K562 (cell line): ENCODE data around the gene SLC2A4. TPM values are rescaled to one million over a fixed set of nuclear protein-coding genes. Genes with fewer than 3 reads are reported as not detected.

ENCODE experiments used
- BCOR ChIP-seq: fragments of 450-650 bp; IDR thresholded peaks from 2 replicates; pipeline ENCODE4 v1.6.1; 2016
- BRD4 ChIP-seq: fragments of 200-600 bp; sonication (generic); IDR thresholded peaks from 2 replicates; pipeline ENCODE4 v1.6.1; 2017; ENCODE audit warnings: inconsistent platforms
- BRF1 ChIP-seq: IDR thresholded peaks from 3 replicates; pipeline ENCODE4 v1.6.1; 2011; ENCODE audit warnings: borderline replicate concordance, mild to moderate bottlenecking; ENCODE audit not compliant: insufficient read length; ENCODE audit errors: extremely low read depth
- CXXC5 ChIP-seq: fragments of 250-450 bp; sonication (Bioruptor Pico); IDR thresholded peaks from 2 replicates; pipeline ENCODE4 v1.8.0; 2022; ENCODE audit warnings: inconsistent platforms, mild to moderate bottlenecking, moderate library complexity
- DIDO1 ChIP-seq: fragments of 450-650 bp; IDR thresholded peaks from 2 replicates; pipeline ENCODE4 v1.6.1; 2016; ENCODE audit warnings: low read depth, missing biosample characterization, missing genetic modification characterization
- EHMT2 ChIP-seq: fragments of 450-650 bp; IDR thresholded peaks from 2 replicates; pipeline ENCODE4 v1.6.1; 2018; ENCODE audit warnings: antibody characterized with exemption
- KHSRP ChIP-seq: fragments of 450-650 bp; IDR thresholded peaks from 2 replicates; pipeline ENCODE4 v1.6.1; 2017
- KLF10 ChIP-seq: fragments of 250-450 bp; sonication (Bioruptor Pico); IDR thresholded peaks from 2 replicates; pipeline ENCODE4 v1.6.1; 2021; ENCODE audit warnings: matching md5 sums
- MXI1 ChIP-seq: IDR thresholded peaks from 2 replicates; pipeline ENCODE4 v1.6.1; 2011; ENCODE audit warnings: low read depth, mild to moderate bottlenecking, improper control_type of control experiment, low read length
- ZNF184 ChIP-seq: sonication (generic); formaldehyde crosslinking; IDR thresholded peaks from 2 replicates; pipeline ENCODE4 v1.5.0; 2020; ENCODE audit warnings: missing genetic modification reagents
- ZNF668 ChIP-seq: fragments of 250-450 bp; sonication (Bioruptor Pico); IDR thresholded peaks from 2 replicates; pipeline ENCODE4 v1.8.0; 2022; ENCODE audit warnings: mild to moderate bottlenecking, inconsistent platforms
- polyA plus RNA-seq, 8 experiments: library from polyadenylated mRNA; depleted of rRNA in 4 of 8; stranded (reverse) in 5 of 8; unstranded in 3 of 8; fragments of >200 nt; fragmentation: Nextera tagmentation in 2 of 8; fragmentation: Illumina TruSeq in 1 of 8; extraction: Ambion mirVana in 2 of 8; extraction: Trizol in 1 of 8; gene quantifications; 2 replicates each; pipeline versions ENCODE4 v1.2.1 to v1.2.3, GENCODE V29; 2011 to 2014; ENCODE audit warnings: inconsistent platforms in 1 of 8, missing spikeins in 1 of 8
- total RNA-seq, 7 experiments: library from RNA; depleted of rRNA in 6 of 7; stranded (reverse); fragments of >200 nt in 6 of 7; fragmentation: Illumina TruSeq in 2 of 7; extraction: Trizol in 2 of 7; gene quantifications; 2 replicates each; pipeline versions ENCODE4 v1.2.1 to v1.2.3, GENCODE V29; 2011 to 2021; ENCODE audit warnings: low replicate concordance in 1 of 7
- TF ChIP-seq, protein P1 (sequence below): sonication (generic); formaldehyde crosslinking; IDR thresholded peaks from 2 replicates; pipeline ENCODE4 v1.8.0; 2022; ENCODE audit warnings: missing genetic modification reagents, mild to moderate bottlenecking, borderline replicate concordance
- TF ChIP-seq, protein P2 (sequence below): fragments of 250-450 bp; sonication (Bioruptor Pico); IDR thresholded peaks from 2 replicates; pipeline ENCODE4 v1.8.0; 2022; ENCODE audit warnings: moderate library complexity, mild to moderate bottlenecking, inconsistent platforms
- TF ChIP-seq, protein P3 (sequence below): fragments of 450-650 bp; IDR thresholded peaks from 2 replicates; pipeline ENCODE4 v1.6.1; 2016; ENCODE audit warnings: mild to moderate bottlenecking
- TF ChIP-seq, protein P4 (sequence below): IDR thresholded peaks from 2 replicates; pipeline ENCODE4 v1.6.1; 2012; ENCODE audit warnings: low read depth, low read length, improper control_type of control experiment, borderline replicate concordance
- TF ChIP-seq, protein P5 (sequence below), 2 experiments: fragments of 200-800 bp in 1 of 2; sonication (Bioruptor generic) in 1 of 2; sonication (generic) in 1 of 2; formaldehyde crosslinking in 1 of 2; IDR thresholded peaks in 1 of 2; conservative IDR thresholded peaks in 1 of 2; 2 replicates each; pipeline versions ENCODE4 v1.5.0 to v1.6.1; 2016 to 2020; ENCODE audit warnings: missing compliant biosample characterization in 1 of 2, missing genetic modification characterization in 1 of 2, missing genetic modification reagents in 1 of 2
- TF ChIP-seq, protein P6 (sequence below): fragments of 200-800 bp; sonication (Bioruptor generic); IDR thresholded peaks from 2 replicates; pipeline ENCODE4 v1.6.1; 2017; ENCODE audit warnings: missing genetic modification characterization, missing compliant biosample characterization

SLC2A4 gene
- total and polyA plus RNA-seq, 9 of the 15 experiments (the other 6 are each of a cell fraction or from before 2014, with no cell fraction given), result 0.74 to 3.5 (median 1.6) TPM

DNA sequence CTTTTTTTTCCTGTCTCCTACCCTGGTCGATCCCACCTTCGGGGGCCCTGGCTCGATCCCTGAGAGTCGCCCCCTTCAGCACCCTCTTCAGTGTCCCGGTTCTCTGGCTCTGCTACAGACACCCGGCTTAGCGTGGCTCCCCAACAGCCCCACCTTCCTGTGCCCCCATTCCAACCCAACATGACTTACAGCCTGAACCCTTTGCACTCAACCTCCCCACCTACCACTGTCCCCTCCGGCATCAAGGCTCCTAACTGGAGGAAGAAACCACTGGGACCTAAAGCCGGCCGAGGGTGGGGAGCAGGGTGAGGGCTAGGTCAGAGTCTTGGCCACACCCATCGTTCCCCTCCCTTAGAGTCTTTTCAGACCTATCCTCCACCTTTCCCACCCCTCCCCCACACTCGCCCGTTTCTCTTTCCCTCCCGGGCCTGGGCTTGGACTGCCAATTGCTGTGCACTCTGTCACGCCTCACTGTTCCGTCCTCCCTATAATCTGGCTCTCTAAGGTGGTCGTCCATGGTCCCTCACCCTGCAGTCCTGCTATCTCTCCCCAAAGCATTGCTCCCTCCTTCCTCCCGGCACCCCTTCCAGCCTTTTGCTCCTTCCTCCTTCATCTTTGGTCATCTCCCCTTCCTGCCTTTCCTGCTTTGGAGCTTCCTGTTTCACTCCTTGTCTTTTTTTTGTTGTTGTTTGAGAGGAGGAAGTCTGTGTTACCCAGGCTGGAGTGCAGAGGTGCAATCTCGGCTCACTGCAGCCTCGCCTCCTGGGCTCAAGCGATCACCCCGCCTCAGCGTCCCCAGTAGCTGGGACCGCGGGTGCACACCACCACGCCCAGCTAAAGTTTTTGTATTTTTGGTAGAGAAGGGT lies 18.4 kb upstream of the SLC2A4 start (continued):
- TF ChIP-seq MXI1 (no peak), KLF10 (CRISPR knock-in tag) (no peak), KHSRP (no peak), ZNF184 (CRISPR knock-in tag) (no peak), BRF1 (no peak), CXXC5 (no peak), BRD4 (no peak), EHMT2 (no peak), ZNF668 (CRISPR knock-in tag) (no peak), BCOR (peak; percentile 81), DIDO1 (no peak)
- TF ChIP-seq, protein P1, sequence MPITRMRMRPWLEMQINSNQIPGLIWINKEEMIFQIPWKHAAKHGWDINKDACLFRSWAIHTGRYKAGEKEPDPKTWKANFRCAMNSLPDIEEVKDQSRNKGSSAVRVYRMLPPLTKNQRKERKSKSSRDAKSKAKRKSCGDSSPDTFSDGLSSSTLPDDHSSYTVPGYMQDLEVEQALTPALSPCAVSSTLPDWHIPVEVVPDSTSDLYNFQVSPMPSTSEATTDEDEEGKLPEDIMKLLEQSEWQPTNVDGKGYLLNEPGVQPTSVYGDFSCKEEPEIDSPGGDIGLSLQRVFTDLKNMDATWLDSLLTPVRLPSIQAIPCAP, result no peak
- TF ChIP-seq, protein P2, sequence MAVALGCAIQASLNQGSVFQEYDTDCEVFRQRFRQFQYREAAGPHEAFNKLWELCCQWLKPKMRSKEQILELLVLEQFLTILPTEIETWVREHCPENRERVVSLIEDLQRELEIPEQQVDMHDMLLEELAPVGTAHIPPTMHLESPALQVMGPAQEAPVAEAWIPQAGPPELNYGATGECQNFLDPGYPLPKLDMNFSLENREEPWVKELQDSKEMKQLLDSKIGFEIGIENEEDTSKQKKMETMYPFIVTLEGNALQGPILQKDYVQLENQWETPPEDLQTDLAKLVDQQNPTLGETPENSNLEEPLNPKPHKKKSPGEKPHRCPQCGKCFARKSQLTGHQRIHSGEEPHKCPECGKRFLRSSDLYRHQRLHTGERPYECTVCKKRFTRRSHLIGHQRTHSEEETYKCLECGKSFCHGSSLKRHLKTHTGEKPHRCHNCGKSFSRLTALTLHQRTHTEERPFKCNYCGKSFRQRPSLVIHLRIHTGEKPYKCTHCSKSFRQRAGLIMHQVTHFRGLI (CRISPR knock-in tag), result no peak
- TF ChIP-seq, protein P3, sequence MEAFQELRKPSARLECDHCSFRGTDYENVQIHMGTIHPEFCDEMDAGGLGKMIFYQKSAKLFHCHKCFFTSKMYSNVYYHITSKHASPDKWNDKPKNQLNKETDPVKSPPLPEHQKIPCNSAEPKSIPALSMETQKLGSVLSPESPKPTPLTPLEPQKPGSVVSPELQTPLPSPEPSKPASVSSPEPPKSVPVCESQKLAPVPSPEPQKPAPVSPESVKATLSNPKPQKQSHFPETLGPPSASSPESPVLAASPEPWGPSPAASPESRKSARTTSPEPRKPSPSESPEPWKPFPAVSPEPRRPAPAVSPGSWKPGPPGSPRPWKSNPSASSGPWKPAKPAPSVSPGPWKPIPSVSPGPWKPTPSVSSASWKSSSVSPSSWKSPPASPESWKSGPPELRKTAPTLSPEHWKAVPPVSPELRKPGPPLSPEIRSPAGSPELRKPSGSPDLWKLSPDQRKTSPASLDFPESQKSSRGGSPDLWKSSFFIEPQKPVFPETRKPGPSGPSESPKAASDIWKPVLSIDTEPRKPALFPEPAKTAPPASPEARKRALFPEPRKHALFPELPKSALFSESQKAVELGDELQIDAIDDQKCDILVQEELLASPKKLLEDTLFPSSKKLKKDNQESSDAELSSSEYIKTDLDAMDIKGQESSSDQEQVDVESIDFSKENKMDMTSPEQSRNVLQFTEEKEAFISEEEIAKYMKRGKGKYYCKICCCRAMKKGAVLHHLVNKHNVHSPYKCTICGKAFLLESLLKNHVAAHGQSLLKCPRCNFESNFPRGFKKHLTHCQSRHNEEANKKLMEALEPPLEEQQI, result no peak
- TF ChIP-seq, protein P4, sequence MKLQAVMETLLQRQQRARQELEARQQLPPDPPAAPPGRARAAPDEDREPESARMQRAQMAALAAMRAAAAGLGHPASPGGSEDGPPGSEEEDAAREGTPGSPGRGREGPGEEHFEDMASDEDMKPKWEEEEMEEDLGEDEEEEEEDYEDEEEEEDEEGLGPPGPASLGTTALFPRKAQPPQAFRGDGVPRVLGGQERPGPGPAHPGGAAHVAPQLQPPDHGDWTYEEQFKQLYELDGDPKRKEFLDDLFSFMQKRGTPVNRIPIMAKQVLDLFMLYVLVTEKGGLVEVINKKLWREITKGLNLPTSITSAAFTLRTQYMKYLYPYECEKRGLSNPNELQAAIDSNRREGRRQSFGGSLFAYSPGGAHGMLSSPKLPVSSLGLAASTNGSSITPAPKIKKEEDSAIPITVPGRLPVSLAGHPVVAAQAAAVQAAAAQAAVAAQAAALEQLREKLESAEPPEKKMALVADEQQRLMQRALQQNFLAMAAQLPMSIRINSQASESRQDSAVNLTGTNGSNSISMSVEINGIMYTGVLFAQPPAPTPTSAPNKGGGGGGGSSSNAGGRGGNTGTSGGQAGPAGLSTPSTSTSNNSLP, result no peak
- TF ChIP-seq, protein P5, sequence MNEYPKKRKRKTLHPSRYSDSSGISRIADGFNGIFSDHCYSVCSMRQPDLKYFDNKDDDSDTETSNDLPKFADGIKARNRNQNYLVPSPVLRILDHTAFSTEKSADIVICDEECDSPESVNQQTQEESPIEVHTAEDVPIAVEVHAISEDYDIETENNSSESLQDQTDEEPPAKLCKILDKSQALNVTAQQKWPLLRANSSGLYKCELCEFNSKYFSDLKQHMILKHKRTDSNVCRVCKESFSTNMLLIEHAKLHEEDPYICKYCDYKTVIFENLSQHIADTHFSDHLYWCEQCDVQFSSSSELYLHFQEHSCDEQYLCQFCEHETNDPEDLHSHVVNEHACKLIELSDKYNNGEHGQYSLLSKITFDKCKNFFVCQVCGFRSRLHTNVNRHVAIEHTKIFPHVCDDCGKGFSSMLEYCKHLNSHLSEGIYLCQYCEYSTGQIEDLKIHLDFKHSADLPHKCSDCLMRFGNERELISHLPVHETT (CRISPR knock-in tag; conservative IDR thresholded peaks at IDR 0.05 in 1 of 2, IDR thresholded peaks at IDR 0.05 in 1 of 2), result no peak
- TF ChIP-seq, protein P6, sequence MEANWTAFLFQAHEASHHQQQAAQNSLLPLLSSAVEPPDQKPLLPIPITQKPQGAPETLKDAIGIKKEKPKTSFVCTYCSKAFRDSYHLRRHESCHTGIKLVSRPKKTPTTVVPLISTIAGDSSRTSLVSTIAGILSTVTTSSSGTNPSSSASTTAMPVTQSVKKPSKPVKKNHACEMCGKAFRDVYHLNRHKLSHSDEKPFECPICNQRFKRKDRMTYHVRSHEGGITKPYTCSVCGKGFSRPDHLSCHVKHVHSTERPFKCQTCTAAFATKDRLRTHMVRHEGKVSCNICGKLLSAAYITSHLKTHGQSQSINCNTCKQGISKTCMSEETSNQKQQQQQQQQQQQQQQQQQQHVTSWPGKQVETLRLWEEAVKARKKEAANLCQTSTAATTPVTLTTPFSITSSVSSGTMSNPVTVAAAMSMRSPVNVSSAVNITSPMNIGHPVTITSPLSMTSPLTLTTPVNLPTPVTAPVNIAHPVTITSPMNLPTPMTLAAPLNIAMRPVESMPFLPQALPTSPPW (CRISPR knock-in tag), result peak; percentile 42; the same call in 1 of the 2 replicates
